Muscle of arm (tissue), 12 donors: ENCODE data around the gene COPS9. TPM values are rescaled to one million over a fixed set of nuclear protein-coding genes. Genes with fewer than 3 reads are reported as not detected.

Source experiments
- DNase-seq: peaks from one replicate; pipeline ENCODE4 v3.0.0-alpha.2; 2013
- polyA plus RNA-seq, 12 donors: library from polyadenylated mRNA; unstranded; fragments of 120-200 nt; gene quantifications; one replicate each; pipeline ENCODE4 v1.2.1, GENCODE V29; 2013; ENCODE audit not compliant: insufficient read length in 12 of 12

Gene COPS9
- polyA plus RNA-seq, 12 donors: 60.0 to 98.7 (median 80.0) TPM; not detected in 1

DNA sequence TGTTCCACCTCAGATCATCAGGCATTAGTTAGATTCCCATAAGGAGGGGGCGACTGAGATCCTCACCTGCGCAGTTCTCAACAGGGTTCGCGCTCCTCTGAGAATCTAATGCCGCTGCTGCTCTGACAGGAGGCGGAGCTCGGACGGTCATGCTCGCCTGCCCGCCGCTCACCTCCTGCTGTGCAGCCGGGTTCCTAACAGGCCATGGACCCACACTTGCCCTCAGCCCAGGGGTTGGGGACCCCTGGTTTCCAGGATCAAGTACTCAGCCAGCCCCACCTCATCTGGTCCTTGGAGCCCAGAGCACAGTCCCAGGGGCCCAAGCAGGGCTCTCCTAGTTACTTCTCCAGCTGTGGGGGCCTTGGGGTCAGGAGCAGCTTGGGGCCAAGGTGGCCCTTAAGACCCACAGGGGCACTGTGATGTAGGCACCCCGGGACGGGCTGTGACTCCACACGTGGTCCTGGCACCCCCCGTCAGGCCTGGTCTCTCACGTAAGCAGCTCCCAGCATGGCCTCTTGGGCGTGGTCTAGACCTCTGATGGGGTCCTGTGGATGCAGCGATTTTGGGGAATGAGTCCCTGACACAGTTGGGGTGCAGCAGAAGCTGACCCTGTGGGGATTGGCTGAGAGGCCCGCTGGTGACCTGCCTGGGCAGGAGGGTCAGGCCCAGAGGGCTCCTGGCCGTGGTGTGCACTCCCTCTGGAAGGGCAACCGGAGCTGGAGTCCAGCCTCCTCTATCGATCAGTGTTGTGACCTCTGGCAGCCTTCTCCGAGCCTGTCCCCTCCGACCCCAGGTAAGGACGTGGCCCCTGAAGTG is 32.6 kb upstream of the COPS9 start:
- DNase-seq: no peak

DNA sequence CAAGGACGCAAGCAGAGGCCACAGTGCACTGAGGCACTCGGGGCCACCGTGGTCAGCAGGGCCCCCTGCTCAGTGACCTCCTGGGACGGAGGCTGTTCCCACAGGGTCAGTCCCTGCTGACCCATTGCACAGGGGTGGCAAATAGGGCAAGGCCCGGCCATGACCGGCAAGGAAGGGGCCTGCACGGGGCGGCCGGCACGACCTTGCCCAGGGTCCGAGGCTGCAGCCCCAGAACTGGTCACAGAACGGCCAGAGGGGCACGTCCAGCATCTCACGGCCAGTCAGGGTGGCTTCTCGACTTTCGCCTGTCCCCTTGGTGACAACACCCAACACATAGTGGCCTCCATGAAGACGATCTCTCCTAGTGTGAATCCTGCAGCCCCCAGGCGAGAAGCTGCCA is 31.9 kb upstream of the COPS9 start:
- DNase-seq: no peak

DNA sequence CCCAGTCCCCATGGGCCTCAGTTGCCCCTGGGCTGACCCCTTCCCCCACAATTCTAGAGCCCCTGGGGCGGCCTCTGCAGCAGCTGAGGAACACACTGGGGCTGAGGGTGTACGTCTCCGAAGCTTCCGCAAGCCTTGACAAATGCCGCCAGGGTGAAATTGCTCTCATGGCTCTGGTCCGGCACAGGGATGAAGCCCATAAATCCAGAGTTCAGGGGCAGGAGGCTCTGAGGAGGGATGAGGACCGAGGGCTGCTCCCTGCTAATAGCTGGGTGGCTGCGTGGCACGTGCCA is 31.4 kb upstream of the COPS9 start:
- no peak for DNase-seq

DNA sequence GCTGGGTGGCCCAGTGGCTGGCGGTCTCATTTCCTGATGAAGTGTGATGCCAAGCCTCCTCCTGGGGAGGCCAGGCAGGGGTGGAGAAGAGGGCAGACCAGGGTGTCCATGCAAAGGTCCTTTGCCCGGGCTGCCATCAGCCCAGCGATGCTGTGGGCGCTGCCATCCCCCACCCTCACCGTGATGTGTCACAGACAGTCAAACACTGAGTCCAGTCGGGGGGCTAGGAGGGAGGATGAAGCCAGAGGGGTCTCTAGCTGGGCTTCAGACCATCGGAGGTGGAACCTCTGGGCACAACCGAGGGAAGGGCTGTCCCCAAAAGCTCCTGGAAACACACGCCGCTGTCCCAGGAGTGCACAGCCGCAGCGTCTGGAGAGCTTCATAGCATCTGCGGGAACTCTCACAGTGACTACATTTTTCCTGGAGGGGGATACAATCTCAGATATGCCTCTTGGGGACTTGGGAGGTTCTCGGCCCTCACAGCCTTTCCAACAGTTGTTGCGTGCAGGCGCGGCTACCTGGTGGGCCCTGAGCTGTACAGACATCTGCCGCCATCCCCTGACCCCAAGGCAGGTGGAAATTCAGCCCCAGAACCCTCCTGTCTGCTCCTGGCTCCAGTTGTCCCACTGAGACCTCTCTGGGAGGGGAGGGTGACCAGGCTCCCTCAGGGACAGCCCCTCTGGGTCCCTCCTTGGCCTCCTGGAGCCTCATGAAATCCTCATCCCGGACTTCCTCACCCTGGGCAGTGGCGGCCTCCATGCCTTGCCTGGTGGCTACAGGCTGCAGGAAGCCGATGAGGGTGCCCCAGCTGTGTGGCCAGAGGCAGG is 30.9 kb upstream of the COPS9 start:
- no peak for DNase-seq

DNA sequence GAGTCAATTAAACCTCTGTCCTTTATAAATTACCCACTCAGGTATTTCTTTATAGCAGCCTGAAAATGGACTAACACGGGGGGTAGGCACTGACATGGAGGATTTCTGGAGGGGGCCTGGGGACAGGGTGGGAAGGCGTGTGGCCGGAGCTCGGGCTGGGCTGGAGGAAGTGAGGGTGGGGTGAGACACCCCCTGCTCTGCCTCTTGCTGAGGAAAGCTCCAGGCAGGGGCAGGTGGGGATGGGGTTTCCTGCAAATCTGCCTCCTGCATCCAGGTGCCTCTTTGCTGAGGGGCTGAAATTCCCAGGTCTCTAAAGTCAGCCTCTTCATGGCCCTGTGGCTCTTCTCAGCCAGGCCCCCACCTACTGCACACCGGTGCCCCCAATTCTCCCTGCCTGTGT is 30.1 kb upstream of the COPS9 start:
- DNase-seq: no peak

DNA sequence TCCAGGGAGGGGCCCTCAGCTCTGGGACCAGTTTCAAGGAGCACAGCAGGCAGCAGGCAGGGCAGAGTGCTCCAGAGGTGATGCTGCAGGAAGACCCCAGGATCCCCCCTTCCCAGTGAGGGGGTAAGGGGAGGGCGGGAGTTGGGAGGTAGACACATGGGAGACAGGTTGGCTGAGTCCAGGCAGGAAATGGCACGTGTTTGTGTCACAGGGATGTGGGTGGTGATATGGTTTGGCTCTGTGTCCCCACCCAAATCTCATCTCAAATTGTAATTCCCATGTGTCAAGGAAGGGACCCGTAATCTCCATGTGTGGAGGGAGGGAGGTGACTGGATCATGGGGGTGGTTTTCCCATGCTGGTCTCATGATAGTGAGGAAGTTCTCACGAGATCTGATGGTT is 29.6 kb upstream of the COPS9 start:
- DNase-seq: no peak

DNA sequence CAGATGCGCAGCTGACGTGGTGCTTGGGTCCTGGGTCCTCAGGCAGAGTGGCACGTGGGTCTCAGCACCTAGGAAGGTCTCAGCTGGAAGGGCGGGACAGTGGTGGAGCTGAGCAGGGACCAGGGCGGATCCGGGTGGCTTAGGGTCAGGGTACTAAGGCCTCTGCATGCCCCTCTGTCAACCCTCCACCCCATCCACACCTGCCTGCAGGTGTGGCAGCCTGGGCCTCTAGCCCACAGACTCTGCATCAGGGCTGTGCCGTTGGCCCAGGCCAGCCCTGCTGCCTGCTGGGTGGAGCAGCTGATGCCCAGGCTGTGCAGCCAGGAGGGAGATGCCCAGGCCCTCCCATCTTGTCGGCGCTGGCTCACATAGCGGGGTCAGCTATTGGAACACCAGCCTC is 28.9 kb upstream of the COPS9 start:
- DNase-seq: no peak

DNA sequence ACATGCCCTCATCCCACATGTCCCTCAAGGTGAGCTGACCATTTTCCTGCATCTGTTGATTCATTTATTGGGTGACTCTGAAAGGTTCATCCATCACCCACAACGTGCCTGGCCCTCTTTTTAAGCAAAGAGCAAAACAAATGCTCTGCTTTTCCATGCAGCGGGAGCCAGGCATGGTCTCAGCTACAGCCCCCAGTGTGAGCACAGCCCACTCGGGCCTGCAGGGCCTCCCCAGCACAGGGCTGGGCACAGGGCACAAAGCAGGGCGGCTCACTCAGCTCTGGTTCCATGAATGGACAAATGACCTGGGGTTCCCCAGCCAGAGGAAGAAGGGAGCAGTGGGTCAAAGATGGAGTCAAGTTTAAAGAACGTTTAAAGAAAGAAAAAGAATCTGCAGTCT is 28.5 kb upstream of the COPS9 start:
- DNase-seq: no peak

DNA sequence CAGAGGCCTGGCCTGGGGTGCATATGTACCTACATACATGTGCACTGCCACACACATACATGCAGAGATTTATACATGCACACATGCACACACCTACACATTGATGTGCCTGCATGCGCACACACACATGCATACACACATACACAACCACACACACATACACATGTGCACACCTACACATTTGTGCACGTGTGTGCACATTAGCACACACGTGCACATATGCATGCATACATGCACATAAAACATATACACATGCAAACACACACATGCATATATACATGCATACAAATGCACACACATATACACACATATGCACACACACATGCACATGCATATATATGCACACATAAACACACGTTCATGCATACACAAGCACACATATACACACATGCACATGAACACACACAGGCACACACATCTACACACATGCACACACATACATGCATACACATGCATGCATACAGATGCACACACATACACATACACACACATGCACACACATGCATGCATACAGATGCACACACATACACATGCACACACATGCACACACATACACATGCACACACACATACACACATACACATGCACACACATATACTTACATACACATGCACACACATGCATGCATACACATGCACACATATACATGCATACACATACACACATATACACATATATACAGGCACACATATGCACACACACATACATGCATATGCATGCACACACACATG is 27.9 kb upstream of the COPS9 start:
- no peak for DNase-seq

DNA sequence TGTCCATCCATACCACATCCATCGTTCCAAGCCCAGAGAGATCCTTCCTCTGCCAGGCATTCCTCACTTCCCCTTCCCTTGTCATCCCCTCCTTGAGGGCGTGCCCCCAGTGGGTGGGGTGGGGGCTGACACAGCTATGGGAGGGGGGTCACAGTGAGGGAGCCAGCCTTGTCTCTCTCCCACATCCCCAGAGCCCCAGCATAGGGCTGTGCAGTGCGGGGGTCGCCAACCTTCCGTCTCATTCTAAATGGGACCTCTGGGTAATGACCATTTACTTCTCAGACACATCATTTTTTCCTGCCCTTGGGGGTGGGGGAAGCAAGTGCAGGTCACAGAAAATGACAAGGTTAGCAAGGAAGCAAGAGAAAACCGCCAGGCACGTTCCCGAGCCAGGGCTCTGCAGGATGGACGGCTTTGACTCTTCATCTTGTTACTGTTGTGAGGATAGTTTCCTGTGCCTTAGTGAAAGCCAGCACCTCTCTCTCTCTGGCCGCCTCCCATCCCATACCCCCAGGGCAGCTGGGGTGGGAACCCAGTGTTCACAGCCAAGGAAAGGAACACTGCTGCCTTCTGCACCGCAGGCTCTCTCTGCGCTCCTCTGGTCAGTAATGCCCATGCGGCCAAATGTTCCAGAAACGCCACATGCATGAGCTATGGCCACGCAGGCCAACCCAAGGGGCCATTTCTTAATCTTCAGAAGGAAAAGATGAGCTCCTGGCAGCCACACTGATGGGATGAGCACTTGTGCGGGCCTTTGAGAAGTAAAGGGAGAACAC is 27.0 kb upstream of the COPS9 start:
- no peak for DNase-seq

DNA sequence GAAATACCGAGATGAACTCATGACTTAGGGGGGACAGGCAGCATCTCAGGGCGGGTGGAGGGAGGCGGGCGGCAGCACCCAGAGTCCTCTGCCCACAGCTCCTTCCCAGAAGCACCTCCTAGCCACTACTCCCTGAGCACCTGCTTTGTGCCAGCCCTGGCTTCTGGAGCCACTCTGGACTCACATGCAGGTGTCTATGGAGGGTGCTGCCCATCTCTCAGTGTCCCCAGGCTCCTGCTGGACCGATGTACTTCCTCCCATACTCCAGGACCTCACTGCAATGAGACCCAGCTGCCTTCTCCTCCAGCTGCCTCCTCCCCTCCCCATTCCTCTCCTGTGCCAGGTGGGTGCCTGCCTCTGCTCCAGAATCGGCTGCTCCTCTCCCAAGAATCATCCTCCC is 26.4 kb upstream of the COPS9 start:
- DNase-seq: no peak

DNA sequence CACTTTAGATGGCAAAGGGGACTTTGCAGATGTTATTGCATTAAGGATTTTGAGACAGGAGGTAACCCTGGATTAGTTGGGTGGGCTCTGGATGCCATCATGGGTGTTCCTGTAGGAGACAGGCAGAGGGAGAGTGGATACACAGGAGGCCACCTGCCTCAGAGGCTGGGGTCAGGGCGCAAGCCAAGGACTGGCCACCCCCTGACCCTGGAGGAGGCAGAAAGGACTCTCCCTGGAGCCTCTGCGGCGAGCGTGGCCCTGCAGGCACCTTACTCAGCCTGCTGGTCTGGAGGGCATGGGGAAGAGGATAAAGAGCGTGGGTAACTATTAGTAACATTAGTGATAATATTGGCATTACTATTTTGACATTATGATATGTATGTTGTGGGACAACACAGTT is 25.9 kb upstream of the COPS9 start:
- DNase-seq: no peak

DNA sequence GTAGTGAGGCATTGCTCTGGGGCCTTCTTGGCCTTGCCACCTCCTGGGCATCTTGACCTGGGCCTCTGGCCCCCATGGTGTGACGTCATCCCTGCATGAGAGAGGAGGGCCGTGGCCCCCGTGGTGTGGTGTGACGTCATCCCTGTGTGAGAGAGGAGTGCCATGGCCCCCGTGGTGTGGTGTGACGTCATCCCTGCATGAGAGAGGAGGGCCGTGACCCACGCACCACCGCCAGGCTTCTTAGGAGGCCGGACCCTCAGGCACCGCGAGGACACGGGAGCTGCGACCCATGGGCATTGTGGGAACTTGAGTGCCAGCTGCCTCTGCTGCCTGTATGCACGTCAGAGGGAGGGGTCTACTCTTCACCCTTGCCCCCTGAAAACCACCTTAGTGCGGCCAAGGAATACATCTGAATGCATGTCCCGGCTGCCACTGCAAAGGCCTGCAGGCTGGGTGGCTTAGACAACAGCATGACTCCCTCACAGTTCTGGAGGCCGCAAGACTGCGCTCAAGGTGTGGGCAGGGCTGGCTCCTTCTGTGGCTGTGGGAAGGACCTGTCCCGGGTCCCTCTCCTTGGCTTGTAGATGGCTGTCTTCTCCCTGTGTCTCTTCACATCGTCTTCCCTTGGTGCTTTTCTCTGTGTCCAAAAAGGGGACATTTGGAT is 25.1 kb upstream of the COPS9 start:
- no peak for DNase-seq

DNA sequence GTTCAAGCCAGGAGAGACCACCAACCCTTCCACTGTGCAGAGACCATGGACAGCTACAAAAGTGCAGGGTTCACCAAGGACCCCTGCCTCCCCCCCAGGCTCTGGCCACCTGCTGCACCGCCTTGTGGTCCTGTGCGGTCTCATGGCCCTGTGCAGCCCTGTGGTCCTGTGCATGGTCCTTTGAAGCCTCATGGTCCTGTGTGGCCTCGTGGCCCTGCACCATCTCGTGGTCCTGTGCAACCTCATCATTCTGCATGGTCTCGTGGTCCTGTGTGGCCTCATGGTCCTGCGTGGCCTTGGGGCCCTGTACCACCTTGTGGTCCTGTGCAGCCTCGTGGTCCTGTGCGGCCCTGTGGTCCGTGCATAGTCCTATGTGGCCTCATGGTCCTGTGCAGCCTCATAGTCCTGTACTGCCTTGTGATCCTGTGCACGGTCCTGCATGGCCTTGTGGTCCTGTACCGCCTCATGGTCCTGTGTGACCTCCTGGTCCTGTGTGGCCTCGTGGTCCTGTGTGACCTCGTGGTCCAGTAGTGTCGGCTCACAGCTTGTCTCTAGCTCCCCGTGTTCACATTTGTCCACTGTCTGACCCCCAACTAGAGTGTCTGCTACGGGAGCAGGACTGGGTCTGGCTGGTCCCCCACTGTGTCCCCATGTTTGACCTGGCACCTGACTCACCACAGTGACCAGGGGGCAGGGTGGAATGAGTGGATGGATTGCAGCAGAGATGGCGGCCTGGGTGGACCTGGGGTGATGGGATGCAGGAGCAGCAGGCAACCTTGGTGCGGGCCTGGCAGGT is 24.4 kb upstream of the COPS9 start:
- no peak for DNase-seq

DNA sequence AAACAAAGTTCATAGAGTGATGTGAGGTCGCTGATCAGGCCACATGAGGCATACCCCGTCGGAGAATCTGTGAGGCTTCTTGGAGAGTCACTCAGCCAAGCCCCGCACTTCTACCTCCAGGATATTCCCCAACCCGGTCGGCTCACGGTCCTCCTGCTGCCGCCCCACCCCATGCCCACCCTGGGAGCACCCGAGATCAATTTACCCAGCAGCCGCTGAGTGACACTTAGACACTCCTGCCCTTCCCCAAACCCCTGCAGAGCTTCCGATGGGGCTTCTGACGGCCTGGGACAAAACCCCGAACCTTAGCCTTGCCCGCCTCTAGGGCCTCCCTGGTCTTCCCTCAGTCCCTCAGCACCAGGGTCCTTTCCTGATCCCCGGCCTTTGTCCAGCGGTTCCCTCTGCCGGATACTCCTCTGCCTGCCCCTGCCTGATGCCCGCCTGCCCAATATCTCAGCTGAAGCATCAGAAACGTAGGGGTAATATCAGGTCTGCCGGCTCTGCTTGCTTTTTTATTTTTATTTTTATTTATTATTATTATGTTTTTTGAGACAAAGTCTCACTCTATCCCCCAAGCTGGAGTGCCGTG is 23.2 kb upstream of the COPS9 start:
- no peak for DNase-seq

DNA sequence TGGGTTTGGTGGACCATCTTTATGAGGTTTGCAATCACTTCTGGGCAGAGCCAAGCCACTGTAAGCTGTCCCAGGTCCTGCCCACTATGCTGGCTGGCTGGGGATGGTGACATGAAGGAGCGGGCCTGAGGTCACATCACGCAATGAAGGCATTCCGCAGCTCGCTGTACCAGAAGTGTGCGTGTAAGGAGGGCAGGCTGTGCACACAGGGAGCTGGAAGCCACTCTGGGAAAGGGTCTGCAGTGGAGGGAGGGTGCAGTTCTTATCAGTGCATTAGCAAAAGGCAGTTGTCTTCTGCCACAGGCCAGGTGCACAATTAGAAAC is 21.0 kb upstream of the COPS9 start:
- no peak for DNase-seq

DNA sequence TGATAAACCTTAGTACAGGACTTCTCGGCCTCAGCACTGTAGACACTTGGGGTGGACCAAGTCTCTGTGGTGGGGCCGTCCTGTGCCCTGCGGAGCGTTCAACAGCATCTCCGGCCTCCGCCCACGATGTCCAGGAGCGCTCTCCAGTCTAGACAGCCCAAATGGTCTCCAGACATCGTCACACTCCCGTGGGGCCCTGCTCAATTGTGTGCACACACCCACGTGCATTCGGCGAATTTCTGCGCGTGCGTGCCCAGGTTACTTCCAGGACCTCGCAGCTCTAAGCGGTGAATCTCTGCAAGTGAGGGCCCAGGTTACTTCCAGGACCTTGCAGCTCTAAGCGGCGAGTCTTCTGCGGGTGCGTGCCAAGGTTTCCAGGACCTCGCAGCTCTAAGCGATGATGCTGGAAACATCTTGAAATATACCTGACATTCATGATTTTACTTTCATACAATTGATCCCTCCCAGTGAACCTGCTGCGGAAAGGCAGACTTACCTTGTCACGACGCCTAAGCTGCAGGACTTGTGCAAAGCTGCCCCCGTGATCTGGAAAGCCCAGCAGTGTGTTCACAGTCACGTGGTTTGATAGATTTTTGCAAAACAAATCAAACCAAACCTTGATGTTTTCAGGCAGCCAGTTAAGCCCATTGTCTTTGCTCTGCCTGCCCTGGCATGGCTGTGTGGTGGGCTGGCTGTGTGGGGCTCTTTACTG is 20.5 kb upstream of the COPS9 start:
- DNase-seq: no peak

DNA sequence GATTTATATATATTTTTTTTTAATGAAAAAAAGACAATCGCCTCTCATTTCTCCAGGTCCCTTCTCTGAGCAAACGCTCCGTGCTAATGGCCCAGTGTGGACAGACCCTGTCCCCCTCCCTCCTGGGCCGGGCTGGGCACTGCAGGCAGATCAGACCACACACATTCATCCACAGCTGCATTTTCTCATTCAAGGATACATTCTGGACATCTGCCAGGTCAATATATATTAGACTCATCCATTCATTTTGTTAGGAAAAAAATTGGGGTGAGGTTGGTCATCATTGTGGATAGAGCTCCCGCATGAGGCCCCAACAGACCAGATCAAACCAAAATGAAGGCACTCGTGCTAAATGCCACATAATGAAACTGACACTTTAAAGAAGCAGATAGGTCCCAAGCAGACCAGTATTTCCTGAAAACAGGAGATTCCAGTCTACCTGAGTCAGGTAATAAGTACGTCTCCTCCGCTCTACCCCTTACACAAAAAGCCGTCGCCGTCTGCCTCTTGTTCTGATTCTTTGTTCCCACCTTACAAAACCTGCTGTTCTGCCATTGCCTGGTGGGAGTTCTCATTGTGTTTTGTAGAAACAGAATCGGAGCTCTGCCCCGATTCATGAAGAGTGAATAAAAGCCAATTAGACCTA is 19.8 kb upstream of the COPS9 start:
- DNase-seq: no peak
